SK-N-MC (cell line): ENCODE data around the gene POLD1.

ENCODE experiments used
- DNase-seq: peaks from one replicate; pipeline ENCODE4 v3.0.0-alpha.2; 2011; ENCODE audit warnings: low read depth, low spot score
- H3K27ac ChIP-seq: fragments of 200-600 bp; sonication (generic); 2 replicates; pipeline ENCODE4 v1.5.1; 2016; ENCODE audit warnings: mixed run types
- H3K36me3 ChIP-seq: fragments of 200-600 bp; sonication (generic); 2 replicates; pipeline ENCODE4 v1.6.1; 2017; ENCODE audit warnings: antibody characterized with exemption, low read length, mixed read lengths; ENCODE audit not compliant: insufficient read depth
- H3K4me3 ChIP-seq: fragments of 200-600 bp; sonication (generic); 2 replicates; pipeline ENCODE4 v1.5.1; 2016
- H3K9ac ChIP-seq: fragments of 200-600 bp; sonication (generic); 2 replicates; pipeline ENCODE4 v1.8.0; 2017; ENCODE audit warnings: mixed run types, mixed read lengths; ENCODE audit not compliant: insufficient read length
- H3K9me3 ChIP-seq: fragments of 200-600 bp; sonication (generic); 2 replicates; pipeline ENCODE4 v1.6.1; 2017; ENCODE audit warnings: low read depth, mild to moderate bottlenecking, antibody characterized with exemption, low read length, moderate library complexity, mixed read lengths
- EZH2 ChIP-seq: fragments of 200-600 bp; sonication (generic); IDR thresholded peaks from one replicate; pipeline ENCODE4 v1.6.1; 2017; ENCODE audit warnings: antibody characterized with exemption
- FOXP2 ChIP-seq: optimal IDR thresholded peaks from 2 replicates; pipeline ENCODE3; 2011; ENCODE audit warnings: mild to moderate bottlenecking, moderate library complexity; ENCODE audit not compliant: insufficient read depth; ENCODE audit errors: extremely low read length, control extremely low read depth
- POLR2AphosphoS5 ChIP-seq: IDR thresholded peaks from 2 replicates; pipeline ENCODE4 v1.6.1; 2012; ENCODE audit warnings: mild to moderate bottlenecking, low read depth, low read length, borderline replicate concordance

The POLD1 gene

GRCh38 chr19:50453243-50453642, 69.1 kb downstream of the POLD1 start:
- no peak overlapping the region for H3K4me3 ChIP-seq
- no peaks in the 10 kb centered on the region for H3K9me3 ChIP-seq
- H3K36me3 ChIP-seq = no peaks in the 10 kb centered on the region
- DNase-seq = no peak
- TF ChIP-seq EZH2 (no peak), POLR2AphosphoS5 (no peak), FOXP2 (no peak)
- H3K9ac ChIP-seq = no peak overlapping the region
- H3K27ac ChIP-seq = no peak overlapping the region

DNA sequence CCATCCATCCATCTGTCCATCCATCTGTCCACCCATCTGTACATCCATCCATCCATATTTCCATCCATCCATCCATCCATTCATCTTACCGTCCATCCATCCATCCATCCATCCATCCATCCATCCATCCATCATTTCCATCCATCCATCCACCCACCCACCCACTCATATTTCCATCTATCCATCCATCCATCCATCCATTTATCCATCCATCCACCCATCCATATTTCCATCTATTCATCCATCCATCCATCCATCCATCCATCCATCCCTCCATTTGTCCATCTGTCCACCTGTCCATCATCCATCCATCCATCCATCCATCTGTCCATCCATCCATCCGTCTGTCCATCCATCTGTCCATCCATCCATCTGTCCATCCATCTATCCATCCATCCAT, 71.8 kb downstream of the POLD1 start:
- DNase-seq = no peak
- H3K27ac ChIP-seq = no peak overlapping the region
- no peaks in the 10 kb centered on the region for H3K9me3 ChIP-seq
- H3K36me3 ChIP-seq = no peaks in the 10 kb centered on the region
- H3K9ac ChIP-seq = no peak overlapping the region
- no peak overlapping the region for H3K4me3 ChIP-seq
- TF ChIP-seq FOXP2 (no peak), POLR2AphosphoS5 (no peak), EZH2 (no peak)

GRCh38 chr19:50457300-50457699, 73.2 kb downstream of the POLD1 start:
- Histone ChIP-seq H3K9me3 (no peaks in the 10 kb centered on the region), H3K4me3 (no peak overlapping the region), H3K9ac (no peak overlapping the region), H3K27ac (no peak overlapping the region), H3K36me3 (no peaks in the 10 kb centered on the region)
- DNase-seq = no peak
- TF ChIP-seq FOXP2 (no peak), EZH2 (no peak), POLR2AphosphoS5 (no peak)

GRCh38 chr19:50458396-50459066, 74.4 kb downstream of the POLD1 start:
- Histone ChIP-seq H3K27ac (no peak overlapping the region), H3K4me3 (no peak overlapping the region), H3K36me3 (no peaks in the 10 kb centered on the region), H3K9ac (no peak overlapping the region), H3K9me3 (no peaks in the 10 kb centered on the region)
- no peak for DNase-seq
- TF ChIP-seq FOXP2 = no peak
- no peak for TF ChIP-seq POLR2AphosphoS5
- no peak for TF ChIP-seq EZH2

GRCh38 chr19:50459067-50459456, 74.9 kb downstream of the POLD1 start:
- no peak for DNase-seq
- no peaks in the 10 kb centered on the region for H3K9me3 ChIP-seq
- H3K9ac ChIP-seq = no peak overlapping the region
- no peak overlapping the region for H3K4me3 ChIP-seq
- no peak overlapping the region for H3K27ac ChIP-seq
- no peak for TF ChIP-seq EZH2
- TF ChIP-seq POLR2AphosphoS5 = no peak
- no peak for TF ChIP-seq FOXP2
- H3K36me3 ChIP-seq = no peaks in the 10 kb centered on the region

DNA sequence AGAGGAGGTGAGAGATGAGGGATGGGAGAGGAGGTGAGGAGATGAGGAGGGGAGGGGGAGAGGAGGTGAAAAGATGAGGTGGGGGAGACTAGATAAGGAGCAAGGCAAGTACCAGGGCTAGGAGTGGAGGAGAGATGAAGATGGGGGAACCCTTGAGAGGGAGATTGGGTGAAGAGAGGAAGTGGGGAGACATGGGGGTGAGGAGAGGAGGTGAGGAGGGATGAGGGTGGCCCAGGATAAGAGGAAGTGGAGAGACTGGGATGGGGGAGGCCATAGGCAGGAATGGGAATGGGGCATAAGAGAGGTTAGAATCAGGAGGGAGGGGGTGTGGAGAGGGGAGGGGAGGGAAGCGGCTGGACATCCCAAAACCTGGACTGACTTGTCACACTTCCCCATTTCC, 75.5 kb downstream of the POLD1 start:
- no peak for DNase-seq
- TF ChIP-seq POLR2AphosphoS5 = no peak
- Histone ChIP-seq H3K36me3 (no peaks in the 10 kb centered on the region), H3K27ac (no peak overlapping the region), H3K4me3 (no peak overlapping the region), H3K9me3 (no peaks in the 10 kb centered on the region), H3K9ac (no peak overlapping the region)

- Histone ChIP-seq H3K9me3 (no peaks in the 10 kb centered on the region), H3K27ac (no peak overlapping the region), H3K9ac (no peak overlapping the region), H3K4me3 (no peak overlapping the region), H3K36me3 (no peaks in the 10 kb centered on the region)
- no peak for DNase-seq
- TF ChIP-seq EZH2 (no peak), FOXP2 (no peak), POLR2AphosphoS5 (no peak)
These were observed 76.1 kb downstream of the POLD1 start for GRCh38 chr19:50460161-50460765.

- TF ChIP-seq EZH2 (no peak), FOXP2 (no peak), POLR2AphosphoS5 (no peak)
- H3K4me3 ChIP-seq = no peak overlapping the region
- no peaks in the 10 kb centered on the region for H3K9me3 ChIP-seq
- DNase-seq = no peak
- no peak overlapping the region for H3K27ac ChIP-seq
- H3K9ac ChIP-seq = no peak overlapping the region
- no peaks in the 10 kb centered on the region for H3K36me3 ChIP-seq
These were observed 77.1 kb downstream of the POLD1 start for GRCh38 chr19:50461066-50461875.

GRCh38 chr19:50462970-50463369, 78.8 kb downstream of the POLD1 start:
- DNase-seq = no peak
- Histone ChIP-seq H3K9me3 (no peaks in the 10 kb centered on the region), H3K9ac (no peak overlapping the region), H3K36me3 (no peaks in the 10 kb centered on the region), H3K27ac (no peak overlapping the region), H3K4me3 (no peak overlapping the region)
- no peak for TF ChIP-seq FOXP2
- TF ChIP-seq EZH2 = no peak
- TF ChIP-seq POLR2AphosphoS5 = no peak
